Left kidney (tissue), 2 donors: ENCODE results near the gene PNMA8B. TPM values are rescaled to one million over a fixed set of nuclear protein-coding genes. Genes with fewer than 3 reads are reported as not detected.
"Not testable (repeated sequence)": the region's sequence is repeated elsewhere in the genome, so short reads cannot be mapped to it uniquely, and the experiment has no call there.

ENCODE experiments used
- DNase-seq: peaks from one replicate; pipeline ENCODE4 v3.0.0-alpha.2; 2013
- polyA plus RNA-seq: library from polyadenylated mRNA; unstranded; fragments of 120-200 nt; gene quantifications from one replicate; pipeline ENCODE4 v1.2.1, GENCODE V29; 2013; ENCODE audit not compliant: insufficient read length

The PNMA8B gene
- polyA plus RNA-seq, 1 donor, result 2.9 TPM

- no peak for DNase-seq
Measured at GRCh38 chr19:46515879-46516350, 20.2 kb upstream of the PNMA8B start.

GRCh38 chr19:46515290-46515609 lies 19.6 kb upstream of the PNMA8B start:
- DNase-seq, result no peak

GRCh38 chr19:46514589-46515289 lies 19.1 kb upstream of the PNMA8B start:
- no peak for DNase-seq

- DNase-seq, result no peak
Measured at GRCh38 chr19:46513461-46514236, 18.0 kb upstream of the PNMA8B start.

- DNase-seq, result no peak
Measured at GRCh38 chr19:46511237-46511636, 15.6 kb upstream of the PNMA8B start.

GRCh38 chr19:46508206-46508605 lies 12.5 kb upstream of the PNMA8B start:
- no peak for DNase-seq

GRCh38 chr19:46503848-46504453 lies 8.3 kb upstream of the PNMA8B start:
- no peak for DNase-seq

- no peak for DNase-seq
Measured at GRCh38 chr19:46502891-46503290, 7.2 kb upstream of the PNMA8B start.

- DNase-seq, result no peak
Measured at GRCh38 chr19:46499692-46500091, 4.0 kb upstream of the PNMA8B start.

GRCh38 chr19:46497773-46498172 lies 2.1 kb upstream of the PNMA8B start:
- no peak for DNase-seq

- DNase-seq, result not testable (repeated sequence)
Measured at GRCh38 chr19:46496886-46497285, 1.2 kb upstream of the PNMA8B start.

- DNase-seq, result no peak
Measured at GRCh38 chr19:46496304-46496703, 637 bp upstream of the PNMA8B start.

GRCh38 chr19:46494941-46495785 lies 504 bp downstream of the PNMA8B start:
- no peak for DNase-seq

GRCh38 chr19:46494146-46494940 lies 1.3 kb downstream of the PNMA8B start:
- DNase-seq, result no peak

GRCh38 chr19:46493236-46494145 lies 2.2 kb downstream of the PNMA8B start:
- no peak for DNase-seq

GRCh38 chr19:46492841-46493235 lies 2.8 kb downstream of the PNMA8B start:
- no peak for DNase-seq

GRCh38 chr19:46491975-46492682 lies 3.5 kb downstream of the PNMA8B start:
- DNase-seq, result no peak

- DNase-seq, result no peak
Measured at GRCh38 chr19:46490774-46491173, 4.9 kb downstream of the PNMA8B start.

- no peak for DNase-seq
Measured at GRCh38 chr19:46489445-46490272, 6.0 kb downstream of the PNMA8B start.
